GM19239 (cell line): ENCODE results near the gene CPNE5.
A peak's percentile ranks its signal among the peaks of the same experiment; 100 is the strongest.

Experiments
- DNase-seq: peaks from one replicate; pipeline ENCODE4 v3.0.0; 2011; ENCODE audit warnings: low spot score; ENCODE audit not compliant: insufficient read length
- FAIRE-seq: peaks from 2 replicates; lab custom pipeline; 2011; peaks lifted over from hg19 to GRCh38; lab: Jason Lieb, UNC

Gene CPNE5

DNA sequence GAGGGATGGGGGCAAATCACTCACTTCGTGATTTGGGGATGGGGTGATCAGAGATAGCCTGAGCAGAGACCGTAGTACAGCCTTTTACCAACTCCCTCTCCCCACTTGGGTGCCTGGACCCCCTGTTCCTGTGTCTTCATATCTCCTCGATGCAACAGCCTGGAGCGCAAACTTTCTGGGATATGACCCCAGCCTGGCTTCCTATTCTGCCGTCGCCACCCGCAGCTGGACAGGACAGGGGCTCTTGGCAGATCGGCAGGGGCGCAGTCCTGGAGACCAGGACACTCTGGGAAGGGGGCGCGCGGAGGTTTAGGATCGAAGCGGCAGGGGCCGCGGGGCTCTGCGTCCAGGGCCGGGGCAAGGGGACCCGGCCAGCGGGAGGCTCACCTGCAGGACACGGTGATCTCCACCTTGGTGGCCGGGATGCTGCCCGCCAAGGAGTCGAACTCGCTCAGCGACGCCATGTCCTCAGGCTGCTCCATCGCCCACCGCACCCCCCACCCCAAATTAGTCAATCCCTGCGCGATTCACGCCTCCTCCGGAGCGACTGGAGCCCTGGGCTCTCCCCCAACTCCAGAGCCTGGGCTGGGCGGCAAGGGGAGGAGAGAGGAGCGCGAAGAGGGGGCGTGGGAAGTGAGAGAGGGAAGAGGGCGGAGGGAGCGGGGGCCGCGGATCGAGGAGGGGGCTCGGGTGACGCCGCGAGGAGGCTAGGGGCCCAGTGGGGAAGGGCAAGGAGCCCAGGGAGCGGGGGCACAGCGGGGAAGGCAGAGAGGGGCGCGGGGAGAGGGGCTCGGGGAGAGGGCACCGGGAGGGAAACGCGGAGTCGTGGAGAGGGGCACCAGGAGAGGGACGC, at the start of gene CPNE5:
Gene CPNE5, minus strand, starts transcription at position 549 of the 853 bp plus-strand sequence. Its CDS starts 67 bp downstream, at position 482.
- FAIRE-seq (no peak), DNase-seq (no peak)

GRCh38 chr6:36888115-36888643, 48.9 kb upstream of the CPNE5 start:
- DNase-seq = no peak
- no peak for FAIRE-seq

DNA sequence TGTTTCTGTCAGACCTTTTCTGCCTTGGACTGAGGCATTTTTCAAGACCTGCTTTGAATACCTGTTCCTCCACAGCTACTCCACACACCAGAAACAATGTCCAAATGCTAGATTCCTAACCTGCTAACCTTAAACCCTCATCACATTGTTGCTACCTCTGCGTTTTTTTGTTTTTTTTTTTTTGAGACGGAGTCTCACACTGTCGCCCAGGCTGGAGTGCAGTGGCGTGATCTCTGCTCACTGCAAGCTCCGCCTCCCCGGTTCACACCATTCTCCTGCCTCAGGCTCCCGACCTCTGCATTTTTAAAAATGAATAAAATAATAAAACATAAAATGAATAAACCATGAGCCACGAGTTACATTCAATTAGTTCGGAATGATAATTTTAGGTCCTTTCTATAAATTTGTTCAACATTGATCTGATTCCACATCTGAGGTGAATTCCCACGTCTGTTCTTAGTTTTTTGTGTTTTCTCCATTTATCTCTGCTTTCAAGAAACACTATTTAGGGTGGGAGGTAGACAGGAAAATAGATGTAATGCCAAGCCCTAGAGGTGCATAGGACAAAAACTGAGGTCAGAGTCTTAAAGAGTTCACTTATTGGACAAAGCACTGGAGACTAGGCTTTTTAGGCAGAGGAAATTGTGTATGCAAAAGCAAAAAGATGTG, 47.8 kb upstream of the CPNE5 start:
- FAIRE-seq (no peak), DNase-seq (no peak)

DNA sequence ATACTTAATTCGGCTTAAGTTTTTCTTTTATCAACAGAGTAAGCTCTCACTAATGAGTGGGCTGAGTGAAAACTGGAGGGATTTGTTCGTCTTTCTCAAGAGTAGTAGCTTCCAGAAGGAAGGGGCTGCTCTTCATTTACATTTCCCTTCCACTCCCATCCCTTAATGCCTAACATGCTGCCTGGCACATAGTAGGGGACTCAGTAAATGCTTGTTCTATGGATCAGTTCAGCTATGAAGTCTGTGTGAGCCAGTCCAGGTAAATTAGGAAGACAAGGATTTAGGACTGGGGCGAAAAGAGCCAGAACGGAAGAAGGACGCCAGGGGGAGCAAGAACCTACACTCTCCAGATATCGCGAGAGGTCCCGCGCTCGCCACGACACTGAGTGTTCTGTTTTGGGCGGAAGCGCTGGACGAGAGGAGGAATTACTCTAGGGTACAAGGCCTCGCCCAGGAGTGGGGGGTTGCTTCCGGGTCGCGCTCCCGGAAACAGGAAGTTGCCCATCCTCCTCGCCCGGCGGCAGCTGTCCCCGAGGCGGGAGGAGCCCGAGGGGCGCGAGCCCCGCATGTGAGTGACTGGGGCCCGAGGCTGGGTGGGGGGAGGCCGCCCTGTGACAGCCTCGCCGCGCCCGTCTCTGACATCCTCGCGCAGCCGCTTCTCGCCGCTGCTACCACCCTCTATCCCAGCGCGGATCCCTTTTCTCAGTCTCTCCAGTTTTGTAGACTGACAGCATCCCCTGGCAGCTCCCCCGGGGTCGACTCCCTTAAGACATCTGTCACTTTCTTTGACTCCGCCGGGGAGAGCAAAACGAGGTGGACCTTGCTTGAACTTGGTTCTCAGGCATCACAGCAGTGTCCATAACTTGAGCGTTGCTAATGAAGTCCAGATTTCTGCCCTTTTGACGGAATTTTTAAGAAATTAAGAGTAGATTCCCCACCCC, 46.5 kb upstream of the CPNE5 start, which contains the start of gene C6orf89:
Gene C6orf89, plus strand, starts transcription at position 492 of the 941 bp plus-strand sequence. CDS start 13,493 bp downstream, outside the sequence.
- peak; percentile 98 for FAIRE-seq
- peak; percentile 73 for DNase-seq

DNA sequence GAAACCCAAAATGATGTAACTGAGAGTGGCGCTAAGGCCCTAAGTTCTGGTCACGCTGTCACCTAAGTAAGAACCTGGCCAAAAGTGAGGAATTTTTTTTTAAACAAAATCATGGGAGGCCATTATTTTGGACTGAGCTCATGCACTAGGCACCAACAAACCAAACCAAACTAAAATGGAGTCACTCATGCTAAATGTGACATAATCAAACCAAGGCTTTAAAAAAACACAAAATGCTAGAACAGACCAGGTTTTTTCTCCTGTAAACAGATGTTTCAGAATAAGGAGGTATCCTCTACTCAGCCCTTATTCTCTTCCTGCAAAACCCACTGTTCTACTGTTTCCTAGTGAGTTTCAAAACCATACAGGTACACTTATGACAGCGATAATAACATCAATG, 45.4 kb upstream of the CPNE5 start:
- peak; percentile 8 for FAIRE-seq
- no peak for DNase-seq

GRCh38 chr6:36875250-36875633, 36.0 kb upstream of the CPNE5 start:
- FAIRE-seq = no peak
- no peak for DNase-seq

DNA sequence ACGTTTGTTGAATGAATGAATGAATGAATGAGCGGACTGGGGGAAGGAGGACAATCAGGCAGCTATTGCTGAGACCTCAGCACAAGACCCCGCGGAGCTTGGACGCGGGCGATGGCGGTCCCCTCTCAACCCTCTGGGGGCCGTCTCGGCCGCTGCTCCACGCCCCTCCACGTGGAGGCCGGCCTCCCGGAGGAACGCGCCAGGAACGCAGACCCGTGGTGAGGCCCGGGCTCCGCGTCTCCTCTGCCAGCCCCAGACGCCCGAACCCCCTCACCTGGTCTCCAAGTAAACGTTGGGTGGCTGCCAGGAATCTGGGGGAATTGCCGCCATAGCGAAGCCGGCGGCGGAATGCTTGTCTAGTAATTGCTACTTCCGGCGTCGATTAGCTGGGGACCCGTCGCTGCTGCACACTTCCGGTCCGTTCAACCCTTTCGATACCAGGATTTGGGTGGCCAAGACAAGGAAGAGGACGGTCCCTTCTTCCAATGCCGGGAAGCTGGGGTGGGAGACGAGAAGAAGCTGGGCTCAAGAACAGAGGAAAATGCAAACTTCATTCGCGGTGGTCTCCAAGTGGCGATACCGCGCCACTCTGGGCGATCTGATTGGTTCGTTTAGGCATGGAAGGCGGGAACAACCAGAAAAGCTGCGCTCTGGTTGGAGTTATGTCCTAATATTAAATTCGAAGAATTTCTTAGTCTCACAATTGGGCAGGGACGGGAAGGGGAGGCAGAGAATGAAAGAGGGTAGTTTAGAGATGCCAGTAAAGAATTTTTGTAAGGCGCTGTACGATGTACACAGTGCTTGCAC, 35.4 kb upstream of the CPNE5 start, which contains the start of gene PPIL1:
Gene PPIL1, minus strand, starts transcription at position 361 of the 807 bp plus-strand sequence. Its CDS starts 31 bp downstream, at position 330.
- DNase-seq = peak; percentile 74
- FAIRE-seq = peak; percentile 97

DNA sequence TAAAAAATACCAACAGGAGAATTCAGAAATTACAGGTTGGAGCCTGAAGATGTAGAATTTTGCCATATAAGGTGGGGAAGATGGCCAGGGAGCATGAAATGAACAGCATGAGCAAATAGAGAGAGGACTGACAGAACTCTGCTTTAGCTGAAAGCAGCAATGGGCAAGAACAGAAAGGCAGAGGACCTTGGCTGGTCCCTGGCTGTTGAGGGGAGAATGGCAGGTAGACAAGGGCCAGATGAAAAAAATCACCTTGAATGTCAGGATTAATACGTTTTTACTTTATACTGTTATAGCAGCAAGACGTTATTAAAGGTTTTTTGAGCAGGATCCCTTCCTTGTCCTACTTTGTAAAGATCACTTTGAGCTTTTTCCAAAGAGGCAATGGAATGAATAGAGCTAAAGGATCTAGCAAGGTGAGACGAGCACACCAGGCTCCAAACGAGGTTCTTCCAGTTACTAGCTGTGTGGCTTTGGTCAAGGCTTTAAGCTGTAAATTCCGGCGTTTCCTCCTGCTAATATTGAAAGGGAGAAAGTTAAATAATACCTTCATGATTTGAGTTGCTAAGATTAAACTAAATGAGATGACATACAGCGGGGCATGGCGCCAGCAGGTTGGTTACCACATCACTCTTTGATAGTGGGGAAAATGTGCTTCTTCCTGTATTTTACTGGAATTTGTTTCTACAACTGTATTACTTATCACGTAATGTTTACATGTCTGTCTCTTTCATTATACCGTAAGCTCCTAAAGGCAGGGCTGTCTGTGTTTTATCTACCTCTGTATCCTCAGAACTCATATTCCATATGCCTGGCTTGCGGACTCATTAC, 34.6 kb upstream of the CPNE5 start:
- DNase-seq = no peak
- FAIRE-seq = peak; percentile 89

- no peak for DNase-seq
- FAIRE-seq = no peak
Observed at GRCh38 chr6:36873115-36873514, 33.9 kb upstream of the CPNE5 start.

DNA sequence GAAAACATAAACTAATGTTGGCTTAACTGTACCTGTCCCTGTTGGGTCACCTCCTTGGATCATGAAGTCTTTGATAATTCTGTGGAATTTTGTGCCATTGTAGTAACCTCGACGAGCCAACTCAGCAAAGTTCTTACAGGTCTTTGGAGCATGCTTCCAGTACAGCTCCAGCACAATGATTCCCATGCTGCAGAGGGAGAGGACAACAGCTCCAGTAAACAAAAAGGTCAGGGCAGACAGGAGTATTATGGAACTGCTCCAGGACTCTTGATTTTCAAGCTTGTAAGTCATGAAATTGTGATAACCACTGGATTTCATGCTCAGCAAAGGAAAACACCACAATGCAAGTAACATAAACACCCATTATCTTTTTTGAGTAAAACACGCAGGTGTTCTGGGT, 32.4 kb upstream of the CPNE5 start:
- FAIRE-seq (no peak), DNase-seq (no peak)

DNA sequence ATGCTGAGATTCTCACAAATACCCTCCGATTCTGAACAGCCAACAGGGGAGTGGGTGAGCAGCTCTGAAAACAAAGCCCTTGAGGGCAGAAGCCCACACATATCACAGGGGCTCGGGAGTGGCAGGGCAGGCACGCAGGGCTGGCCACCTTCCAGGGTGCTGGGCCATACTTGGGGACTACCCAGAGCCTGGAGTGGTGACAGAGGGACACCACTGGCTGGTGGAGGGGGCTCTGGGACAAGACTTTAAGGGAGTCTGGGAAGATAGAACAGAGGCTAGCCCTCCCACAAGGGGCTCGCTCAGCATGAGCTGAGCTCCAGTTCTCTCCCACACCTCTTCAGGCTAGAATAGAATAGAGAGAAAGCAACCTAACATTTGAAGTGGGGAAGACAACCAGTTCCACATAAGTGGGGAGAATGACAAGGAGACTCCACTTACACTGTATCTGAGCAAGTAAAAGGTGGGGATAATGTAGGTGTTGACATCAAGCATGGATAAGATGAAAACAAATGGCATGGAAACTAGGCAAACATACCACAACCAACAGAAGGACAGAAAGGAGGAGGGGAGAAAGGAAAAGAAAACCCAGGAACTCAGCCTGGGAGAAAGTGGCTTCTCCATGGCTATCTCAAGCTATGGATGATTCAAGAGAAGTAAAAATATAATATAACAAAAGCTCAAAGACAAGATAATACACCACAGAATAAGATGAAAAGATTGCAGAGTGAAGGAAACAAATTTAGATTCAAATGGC, 28.4 kb upstream of the CPNE5 start:
- no peak for FAIRE-seq
- DNase-seq = no peak

- DNase-seq (no peak), FAIRE-seq (no peak)
Observed at GRCh38 chr6:36865835-36866234, 26.6 kb upstream of the CPNE5 start.

DNA sequence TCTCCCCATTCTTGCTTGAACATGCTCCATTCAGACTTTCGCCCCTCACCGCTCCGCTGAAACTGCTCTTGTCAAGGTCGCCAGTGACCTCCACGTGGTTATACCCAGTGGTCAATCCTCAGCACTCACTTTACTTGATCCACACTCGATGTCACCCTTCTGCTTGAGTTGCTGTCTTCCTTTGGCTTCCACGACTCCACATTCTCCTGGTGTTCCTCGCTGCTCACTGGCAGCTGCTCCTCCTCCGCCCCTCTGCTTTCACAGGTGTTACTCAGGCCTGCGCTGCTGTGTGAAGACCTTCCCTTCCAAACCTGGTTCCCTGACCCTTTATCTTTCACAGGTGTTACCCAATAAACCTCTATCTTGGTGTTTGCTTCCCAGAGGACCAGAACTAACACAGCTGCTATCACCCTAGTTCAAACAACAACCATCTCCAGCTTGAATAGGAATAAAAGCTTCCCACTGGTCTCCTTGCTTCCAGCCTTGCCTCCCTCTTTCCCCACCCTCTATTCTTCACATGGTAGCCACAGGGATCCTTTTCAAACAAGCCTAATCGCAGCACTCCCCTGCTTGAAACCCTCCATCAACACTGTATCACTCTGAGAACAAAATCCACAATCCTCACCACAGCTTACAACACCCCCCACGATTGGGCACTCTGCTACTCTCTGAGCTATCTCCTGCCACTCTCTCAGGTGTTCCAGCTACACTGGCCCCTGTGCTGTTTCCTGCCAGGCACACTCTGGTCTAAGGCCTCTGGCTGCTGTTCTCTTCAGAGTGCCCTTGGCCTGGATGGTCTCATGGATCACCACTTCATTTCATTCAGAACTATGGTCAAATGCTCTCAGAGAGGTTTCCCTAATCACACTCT, 24.7 kb upstream of the CPNE5 start:
- no peak for DNase-seq
- no peak for FAIRE-seq

GRCh38 chr6:36862848-36863382, 23.7 kb upstream of the CPNE5 start:
- FAIRE-seq = no peak

DNA sequence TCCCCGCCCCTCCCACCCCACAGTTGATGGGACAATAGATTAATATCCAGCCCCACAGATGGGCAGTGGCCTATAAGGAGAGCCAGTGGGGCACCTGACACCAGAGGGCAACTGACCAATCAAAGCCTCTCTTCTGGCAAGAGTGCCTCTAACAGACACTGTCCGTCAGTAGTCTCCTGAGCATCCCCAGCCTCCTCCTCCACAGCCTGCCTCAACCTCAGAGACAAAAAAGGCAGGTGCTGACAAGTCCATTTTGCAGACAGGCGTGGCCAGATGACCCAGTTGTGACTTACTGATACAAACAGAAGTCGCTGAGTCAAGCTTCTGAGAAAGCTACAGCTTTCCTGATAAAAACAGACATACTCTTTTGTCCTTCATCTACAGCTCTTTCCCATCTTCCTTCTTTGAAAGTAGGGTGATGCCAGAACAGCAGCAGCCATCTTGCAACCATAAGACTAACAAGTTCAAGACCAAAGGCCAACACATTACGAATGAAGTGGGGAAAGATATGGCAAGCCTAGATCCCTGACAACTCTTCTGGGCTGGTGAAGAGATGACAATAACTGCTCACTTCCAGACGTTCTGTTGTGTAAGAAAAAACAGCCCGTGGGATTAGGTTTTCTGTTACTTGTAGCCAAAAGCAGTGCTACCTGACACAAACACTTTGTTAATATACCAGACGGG, 23.1 kb upstream of the CPNE5 start:
- DNase-seq = no peak
- no peak for FAIRE-seq

More at GRCh38 chr6:36862848-36863382, 23.7 kb upstream of the CPNE5 start:
- no peak for DNase-seq

GRCh38 chr6:36860126-36860525, 20.9 kb upstream of the CPNE5 start:
- DNase-seq (no peak), FAIRE-seq (no peak)
